HG03045 (cell line): ENCODE results near the gene FOXK2.
A peak's percentile ranks its signal among the peaks of the same experiment; 100 is the strongest.

Source experiments
- ATAC-seq: cut with Tn5 transposase; IDR thresholded peaks from one replicate; pipeline ENCODE4 v1.9.1; 2021; ENCODE audit warnings: mild to moderate bottlenecking, moderate library complexity; ENCODE audit not compliant: unreplicated experiment

FOXK2 gene

GRCh38 chr17:82630212-82630611, 110.7 kb downstream of the FOXK2 start:
- ATAC-seq: no peak

GRCh38 chr17:82631544-82631943, 112.0 kb downstream of the FOXK2 start:
- ATAC-seq: no peak

- ATAC-seq: no peak
These were observed 112.9 kb downstream of the FOXK2 start for GRCh38 chr17:82632451-82632850.

GRCh38 chr17:82633343-82633742, 113.8 kb downstream of the FOXK2 start:
- ATAC-seq: no peak

GRCh38 chr17:82636626-82637598, 117.4 kb downstream of the FOXK2 start:
- ATAC-seq: no peak

- ATAC-seq: no peak
These were observed 118.7 kb downstream of the FOXK2 start for GRCh38 chr17:82638183-82638773.

GRCh38 chr17:82639628-82640027, 120.1 kb downstream of the FOXK2 start:
- ATAC-seq: no peak

GRCh38 chr17:82640036-82640435, 120.5 kb downstream of the FOXK2 start:
- no peak for ATAC-seq

- ATAC-seq: no peak
These were observed 122.5 kb downstream of the FOXK2 start for GRCh38 chr17:82642022-82642421.

- ATAC-seq: no peak
These were observed 124.6 kb downstream of the FOXK2 start for GRCh38 chr17:82644148-82644547.

- ATAC-seq: no peak
These were observed 126.0 kb downstream of the FOXK2 start for GRCh38 chr17:82645516-82645915.

- peak; percentile 35 for ATAC-seq
These were observed 128.1 kb downstream of the FOXK2 start for GRCh38 chr17:82647593-82648164.

- peak; percentile 75 for ATAC-seq
These were observed 128.7 kb downstream of the FOXK2 start, which contains the start of gene WDR45B for GRCh38 chr17:82648165-82648668. WDR45B (minus strand) TSS chr17:82648444; CDS start chr17:82648340, 104 bp downstream.

- no peak for ATAC-seq
These were observed 129.3 kb downstream of the FOXK2 start for GRCh38 chr17:82648742-82649331.

GRCh38 chr17:82649501-82650261, 130.1 kb downstream of the FOXK2 start:
- no peak for ATAC-seq

GRCh38 chr17:82650723-82651122, 131.2 kb downstream of the FOXK2 start:
- no peak for ATAC-seq

GRCh38 chr17:82653651-82654528, 134.4 kb downstream of the FOXK2 start:
- ATAC-seq: no peak
